HG02588 (cell line): ENCODE data around the gene PDSS1.
A peak's percentile ranks its signal among the peaks of the same experiment; 100 is the strongest.

Experiments used
- ATAC-seq: cut with Tn5 transposase; IDR thresholded peaks from one replicate; pipeline ENCODE4 v1.9.1; 2021; ENCODE audit warnings: mild to moderate bottlenecking, moderate library complexity; ENCODE audit not compliant: unreplicated experiment

The PDSS1 gene

DNA sequence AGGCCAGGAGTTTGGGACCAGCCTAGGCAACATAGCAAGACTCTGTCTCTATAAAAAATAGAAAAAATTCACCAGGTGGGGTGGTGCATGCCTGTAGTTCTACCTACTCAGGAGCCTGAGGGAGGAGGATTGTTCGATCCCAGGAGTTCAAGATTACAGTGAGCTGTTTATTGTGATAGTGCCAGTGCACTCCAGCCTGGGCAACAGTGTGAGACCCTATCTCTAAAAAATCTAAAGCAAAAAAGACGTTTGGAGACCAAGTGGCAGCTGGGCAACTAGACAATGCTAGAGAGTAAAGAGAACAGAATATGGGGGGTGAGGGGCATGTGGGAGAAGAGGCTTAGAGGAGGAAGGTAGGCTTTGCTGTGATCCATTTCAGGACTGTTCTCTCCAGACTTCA is 1.4 kb downstream of the PDSS1 start:
- no peak for ATAC-seq

- no peak for ATAC-seq
Measured at GRCh38 chr10:26699631-26700030, 2.1 kb downstream of the PDSS1 start.

- ATAC-seq: no peak
Measured at GRCh38 chr10:26700884-26701630, 3.6 kb downstream of the PDSS1 start.

GRCh38 chr10:26703096-26703495 is 5.6 kb downstream of the PDSS1 start:
- no peak for ATAC-seq

DNA sequence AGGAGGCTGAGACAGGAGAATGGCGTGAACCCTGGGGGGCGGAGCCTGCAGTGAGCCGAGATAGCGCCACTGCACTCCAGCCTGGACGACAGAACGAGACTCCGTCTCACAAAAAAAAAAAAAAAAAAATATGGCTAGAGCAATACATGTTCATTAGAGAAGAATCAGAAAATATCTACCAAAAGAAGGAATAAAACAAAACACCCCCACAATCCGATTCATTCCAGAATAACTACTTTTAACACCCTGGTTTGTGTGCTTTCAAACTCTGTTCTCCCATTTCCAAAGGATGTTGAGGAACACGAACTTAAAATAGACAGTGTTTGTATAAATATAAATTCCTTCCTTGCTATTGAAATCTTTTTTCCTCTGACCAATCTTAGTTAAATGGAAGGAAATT is 6.5 kb downstream of the PDSS1 start:
- no peak for ATAC-seq

GRCh38 chr10:26706206-26706605 is 8.7 kb downstream of the PDSS1 start:
- ATAC-seq: no peak

DNA sequence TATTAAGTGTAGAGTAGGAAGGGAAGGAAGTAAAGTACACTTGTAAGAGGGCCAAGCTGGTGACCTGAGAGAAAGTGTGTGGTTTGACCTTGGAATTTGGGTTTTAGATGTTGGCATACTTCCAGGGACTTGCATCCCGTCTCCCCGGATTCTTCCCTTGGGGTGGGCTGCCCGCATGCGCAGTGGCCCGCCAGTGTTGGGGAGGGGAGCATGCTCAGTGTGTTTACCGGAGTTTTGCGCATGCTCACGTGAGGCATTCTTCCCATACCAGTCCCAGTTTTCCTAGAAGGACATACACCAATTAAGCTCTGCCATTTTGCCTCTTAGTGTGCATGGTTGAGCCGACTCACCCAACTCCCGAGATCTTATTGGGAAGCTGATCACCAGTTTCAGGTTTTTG is 9.4 kb downstream of the PDSS1 start:
- ATAC-seq: no peak

- no peak for ATAC-seq
Measured at GRCh38 chr10:26711324-26711723, 13.8 kb downstream of the PDSS1 start.

- ATAC-seq: no peak
Measured at GRCh38 chr10:26714415-26715136, 17.1 kb downstream of the PDSS1 start.

GRCh38 chr10:26715137-26715487 is 17.6 kb downstream of the PDSS1 start:
- ATAC-seq: no peak

GRCh38 chr10:26717476-26717875 is 20.0 kb downstream of the PDSS1 start:
- no peak for ATAC-seq

GRCh38 chr10:26721561-26721960 is 24.1 kb downstream of the PDSS1 start:
- ATAC-seq: no peak

DNA sequence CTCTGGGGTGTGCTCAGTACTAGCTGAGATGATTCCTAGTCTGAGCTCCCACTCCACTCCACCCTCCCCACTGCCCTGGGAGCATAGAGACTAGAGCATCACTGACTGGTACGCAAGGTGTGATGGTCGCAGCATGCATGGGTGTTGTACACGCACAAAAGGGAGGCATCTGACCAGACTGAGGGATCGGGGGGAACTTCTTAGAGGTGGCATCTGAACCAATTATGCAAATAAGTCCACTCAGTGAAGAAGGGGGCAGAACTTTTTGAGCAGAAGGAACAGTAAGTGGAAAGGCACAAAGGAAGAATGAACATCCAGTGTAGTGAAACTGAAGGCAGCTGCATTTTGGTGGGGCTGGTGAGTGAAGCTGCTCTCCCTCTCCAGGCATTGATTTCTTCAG is 25.5 kb downstream of the PDSS1 start:
- ATAC-seq: no peak

DNA sequence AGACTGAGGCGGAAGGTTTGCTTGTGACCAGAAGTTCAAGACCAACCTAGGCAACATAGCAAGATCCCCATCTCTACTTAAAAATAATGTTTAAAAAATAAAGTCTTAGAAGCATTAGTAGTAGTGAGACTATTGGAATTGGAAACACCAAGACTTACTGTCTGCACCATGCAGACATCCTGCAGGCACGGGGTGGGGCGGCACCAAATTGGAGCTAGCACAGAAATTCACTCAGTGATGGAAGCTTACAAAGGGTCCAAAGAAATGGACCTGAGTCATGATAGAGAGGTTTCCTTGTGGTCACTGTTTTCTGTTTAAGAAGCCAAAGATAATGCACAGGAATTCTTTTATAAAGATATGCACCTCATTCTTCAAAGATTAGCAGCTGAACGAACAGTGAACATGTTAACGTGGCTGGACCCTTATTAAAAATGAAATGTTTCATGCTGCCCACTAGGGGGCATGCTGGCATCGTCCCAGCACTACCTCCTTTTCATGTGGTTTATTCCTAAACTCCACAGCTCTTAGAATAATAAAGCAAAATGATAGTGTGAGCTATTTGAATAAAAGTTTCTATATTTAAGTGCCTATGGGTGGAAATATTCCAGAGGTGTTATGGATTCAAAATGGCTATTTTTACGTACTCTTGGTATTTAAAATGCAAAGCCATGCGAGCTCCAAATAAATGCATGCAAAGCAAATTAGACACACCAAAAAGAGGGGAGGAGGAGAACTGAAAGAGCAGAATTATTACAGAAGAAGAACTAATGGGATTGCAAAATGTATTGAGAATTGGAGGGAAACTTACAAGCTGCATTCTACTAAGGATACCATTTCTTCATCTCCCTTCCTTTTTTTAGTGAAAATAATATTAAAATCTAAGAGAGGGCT is 28.6 kb downstream of the PDSS1 start:
- no peak for ATAC-seq

GRCh38 chr10:26727005-26727404 is 29.5 kb downstream of the PDSS1 start:
- no peak for ATAC-seq

DNA sequence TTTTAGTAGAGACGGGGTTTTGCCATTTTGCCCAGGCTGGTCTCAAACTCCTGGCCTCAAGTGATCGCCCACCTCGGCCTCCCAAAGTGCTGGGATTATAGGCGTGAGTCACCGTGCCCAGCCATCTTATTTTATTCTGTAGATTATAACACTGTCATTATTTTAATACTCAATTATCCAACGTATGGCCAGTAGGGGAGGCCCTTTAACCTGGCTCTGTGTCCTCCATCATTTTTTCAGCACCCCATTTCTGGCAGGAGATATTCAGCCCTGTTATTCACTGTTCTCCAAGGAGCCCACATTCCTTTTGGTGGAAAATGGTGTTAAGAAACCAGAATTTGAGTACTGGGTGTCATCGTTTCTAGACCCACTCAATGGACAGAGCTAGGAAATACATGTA is 31.5 kb downstream of the PDSS1 start:
- ATAC-seq: no peak

DNA sequence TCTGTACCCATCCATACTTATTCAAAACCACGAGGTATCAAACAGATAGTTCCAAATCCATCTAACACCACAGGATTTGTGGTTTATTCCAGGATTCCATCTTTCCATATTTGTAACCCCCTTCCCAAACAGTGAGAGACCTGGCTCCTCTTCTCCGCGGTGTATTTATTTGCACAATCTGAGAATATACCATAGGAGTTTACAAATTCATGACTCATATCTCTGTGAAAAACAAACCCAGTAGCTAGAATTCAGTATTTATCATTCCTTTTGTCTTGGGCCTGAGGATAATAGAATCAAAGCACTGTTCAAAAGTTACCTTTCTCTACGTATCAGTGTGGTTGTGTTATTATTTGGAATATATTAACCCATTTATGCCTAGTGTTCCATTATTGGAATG is 31.9 kb downstream of the PDSS1 start:
- no peak for ATAC-seq

DNA sequence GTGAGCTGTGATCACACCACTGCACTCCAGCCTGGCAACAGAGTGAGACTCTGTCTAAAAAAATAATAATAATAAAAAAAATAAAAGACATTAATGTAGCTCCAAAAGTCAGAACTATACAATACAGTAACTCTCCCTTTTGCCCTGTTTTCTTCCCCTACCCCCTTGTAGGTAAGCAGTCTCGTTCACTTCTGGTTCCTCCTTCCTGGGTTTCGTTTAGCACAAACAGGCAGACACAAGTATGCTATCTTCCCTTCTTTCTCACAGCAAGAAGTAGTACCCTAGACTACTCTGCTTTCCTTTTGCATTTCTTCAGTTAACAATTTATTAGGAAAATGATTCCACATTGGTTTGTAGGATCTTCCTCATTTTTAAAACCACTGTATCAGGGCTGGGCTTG is 33.1 kb downstream of the PDSS1 start:
- no peak for ATAC-seq

- ATAC-seq: no peak
Measured at GRCh38 chr10:26733750-26734568, 36.5 kb downstream of the PDSS1 start.

DNA sequence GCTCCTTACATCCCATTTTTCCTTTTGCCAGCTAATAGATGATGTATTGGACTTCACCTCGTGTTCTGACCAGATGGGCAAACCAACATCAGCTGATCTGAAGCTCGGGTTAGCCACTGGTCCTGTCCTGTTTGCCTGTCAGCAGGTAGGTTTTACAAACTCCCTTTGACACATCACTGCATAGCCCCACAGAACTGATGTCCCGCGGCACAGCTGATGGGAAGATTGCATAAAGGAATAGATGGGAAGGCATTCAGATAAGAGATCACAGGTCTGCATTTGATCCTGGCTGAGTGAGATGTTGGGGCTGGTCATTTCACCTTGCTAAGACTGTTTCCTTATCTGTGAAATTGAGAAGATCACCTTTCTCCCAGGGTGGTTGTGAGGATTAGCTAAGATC is 37.9 kb downstream of the PDSS1 start:
- ATAC-seq: no peak

GRCh38 chr10:26737730-26738129 is 40.2 kb downstream of the PDSS1 start:
- peak; percentile 78 for ATAC-seq
